ENCODE results near the gene RBAK. TPM values are rescaled to one million over a fixed set of nuclear protein-coding genes. Genes with fewer than 3 reads are reported as not detected.

Gene RBAK
- total RNA-seq, 1 experiment from 2014 or later: 14.5 TPM

- H3K36me3 Mint-ChIP-seq: peaks cover 100% of the 10 kb centered on the region
- ATAC-seq (no peak), DNase-seq (ENCODE audit: low spot score) (no peak)
- CTCF ChIA-PET: no interaction called here
- no peak overlapping the region for H3K27ac Mint-ChIP-seq
- POLR2A ChIA-PET: no interaction called here
- H3K4me1 Mint-ChIP-seq: no peaks in the 10 kb centered on the region
- no peak for TF ChIP-seq CDX4 (CRISPR knock-in tag; IDR thresholded peaks at IDR 0.05; ENCODE audit: borderline replicate concordance)
- no peak for TF ChIP-seq OVOL2 (CRISPR knock-in tag; IDR thresholded peaks at IDR 0.05; ENCODE audit: borderline replicate concordance)
- TF ChIP-seq MLX (CRISPR knock-in tag; IDR thresholded peaks at IDR 0.05): no peak
- TF ChIP-seq, protein P1, sequence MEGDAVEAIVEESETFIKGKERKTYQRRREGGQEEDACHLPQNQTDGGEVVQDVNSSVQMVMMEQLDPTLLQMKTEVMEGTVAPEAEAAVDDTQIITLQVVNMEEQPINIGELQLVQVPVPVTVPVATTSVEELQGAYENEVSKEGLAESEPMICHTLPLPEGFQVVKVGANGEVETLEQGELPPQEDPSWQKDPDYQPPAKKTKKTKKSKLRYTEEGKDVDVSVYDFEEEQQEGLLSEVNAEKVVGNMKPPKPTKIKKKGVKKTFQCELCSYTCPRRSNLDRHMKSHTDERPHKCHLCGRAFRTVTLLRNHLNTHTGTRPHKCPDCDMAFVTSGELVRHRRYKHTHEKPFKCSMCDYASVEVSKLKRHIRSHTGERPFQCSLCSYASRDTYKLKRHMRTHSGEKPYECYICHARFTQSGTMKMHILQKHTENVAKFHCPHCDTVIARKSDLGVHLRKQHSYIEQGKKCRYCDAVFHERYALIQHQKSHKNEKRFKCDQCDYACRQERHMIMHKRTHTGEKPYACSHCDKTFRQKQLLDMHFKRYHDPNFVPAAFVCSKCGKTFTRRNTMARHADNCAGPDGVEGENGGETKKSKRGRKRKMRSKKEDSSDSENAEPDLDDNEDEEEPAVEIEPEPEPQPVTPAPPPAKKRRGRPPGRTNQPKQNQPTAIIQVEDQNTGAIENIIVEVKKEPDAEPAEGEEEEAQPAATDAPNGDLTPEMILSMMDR (IDR thresholded peaks at IDR 0.05): no peak
- no peak for TF ChIP-seq NR2C2 (CRISPR knock-in tag; IDR thresholded peaks at IDR 0.05)
- TF ChIP-seq E2F4 (CRISPR knock-in tag; IDR thresholded peaks at IDR 0.05; ENCODE audit: borderline replicate concordance, low read depth): no peak
- TF ChIP-seq ZNF396 (CRISPR knock-in tag; IDR thresholded peaks at IDR 0.05; ENCODE audit: borderline replicate concordance): no peak
- TF ChIP-seq CREM (CRISPR knock-in tag; IDR thresholded peaks at IDR 0.05): no peak
- no peak for TF ChIP-seq FOXK1 (CRISPR knock-in tag; IDR thresholded peaks at IDR 0.05)
- TF ChIP-seq CBFB (CRISPR knock-in tag; IDR thresholded peaks at IDR 0.05; ENCODE audit: low read depth): no peak
- no peak for TF ChIP-seq SP1 (CRISPR knock-in tag; conservative IDR thresholded peaks at IDR 0.05)
- peaks cover 95% of the 10 kb centered on the region for H3K9me3 Mint-ChIP-seq
- H3K27me3 Mint-ChIP-seq (ENCODE audit: low read depth): peaks cover 43% of the 10 kb centered on the region
- no peak overlapping the region for H3K4me3 Mint-ChIP-seq
Observed at GRCh38 chr7:5064391-5065106, 18.9 kb downstream of the RBAK start.

- POLR2A ChIA-PET: no interaction called here
- TF ChIP-seq ZNF317 (CRISPR knock-in tag; IDR thresholded peaks at IDR 0.05; ENCODE audit: borderline replicate concordance, low read depth) (no peak), SOX15 (CRISPR knock-in tag; IDR thresholded peaks at IDR 0.05) (no peak), JAZF1 (CRISPR knock-in tag; IDR thresholded peaks at IDR 0.05) (no peak), NR1H2 (CRISPR knock-in tag; IDR thresholded peaks at IDR 0.05) (no peak), MYBL2 (CRISPR knock-in tag; IDR thresholded peaks at IDR 0.05) (no peak), HMGXB4 (CRISPR knock-in tag; IDR thresholded peaks at IDR 0.05) (no peak), NR2C2 (CRISPR knock-in tag; IDR thresholded peaks at IDR 0.05) (no peak)
- TF ChIP-seq, protein P1 (IDR thresholded peaks at IDR 0.05): no peak
- TF ChIP-seq, protein P2, sequence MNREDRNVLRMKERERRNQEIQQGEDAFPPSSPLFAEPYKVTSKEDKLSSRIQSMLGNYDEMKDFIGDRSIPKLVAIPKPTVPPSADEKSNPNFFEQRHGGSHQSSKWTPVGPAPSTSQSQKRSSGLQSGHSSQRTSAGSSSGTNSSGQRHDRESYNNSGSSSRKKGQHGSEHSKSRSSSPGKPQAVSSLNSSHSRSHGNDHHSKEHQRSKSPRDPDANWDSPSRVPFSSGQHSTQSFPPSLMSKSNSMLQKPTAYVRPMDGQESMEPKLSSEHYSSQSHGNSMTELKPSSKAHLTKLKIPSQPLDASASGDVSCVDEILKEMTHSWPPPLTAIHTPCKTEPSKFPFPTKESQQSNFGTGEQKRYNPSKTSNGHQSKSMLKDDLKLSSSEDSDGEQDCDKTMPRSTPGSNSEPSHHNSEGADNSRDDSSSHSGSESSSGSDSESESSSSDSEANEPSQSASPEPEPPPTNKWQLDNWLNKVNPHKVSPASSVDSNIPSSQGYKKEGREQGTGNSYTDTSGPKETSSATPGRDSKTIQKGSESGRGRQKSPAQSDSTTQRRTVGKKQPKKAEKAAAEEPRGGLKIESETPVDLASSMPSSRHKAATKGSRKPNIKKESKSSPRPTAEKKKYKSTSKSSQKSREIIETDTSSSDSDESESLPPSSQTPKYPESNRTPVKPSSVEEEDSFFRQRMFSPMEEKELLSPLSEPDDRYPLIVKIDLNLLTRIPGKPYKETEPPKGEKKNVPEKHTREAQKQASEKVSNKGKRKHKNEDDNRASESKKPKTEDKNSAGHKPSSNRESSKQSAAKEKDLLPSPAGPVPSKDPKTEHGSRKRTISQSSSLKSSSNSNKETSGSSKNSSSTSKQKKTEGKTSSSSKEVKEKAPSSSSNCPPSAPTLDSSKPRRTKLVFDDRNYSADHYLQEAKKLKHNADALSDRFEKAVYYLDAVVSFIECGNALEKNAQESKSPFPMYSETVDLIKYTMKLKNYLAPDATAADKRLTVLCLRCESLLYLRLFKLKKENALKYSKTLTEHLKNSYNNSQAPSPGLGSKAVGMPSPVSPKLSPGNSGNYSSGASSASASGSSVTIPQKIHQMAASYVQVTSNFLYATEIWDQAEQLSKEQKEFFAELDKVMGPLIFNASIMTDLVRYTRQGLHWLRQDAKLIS (CRISPR knock-in tag; IDR thresholded peaks at IDR 0.05; ENCODE audit: borderline replicate concordance): no peak
- no peak overlapping the region for H3K27ac Mint-ChIP-seq
- H3K27me3 Mint-ChIP-seq (ENCODE audit: low read depth): peaks cover 43% of the 10 kb centered on the region
- no peak for ATAC-seq
- H3K36me3 Mint-ChIP-seq: peaks cover 100% of the 10 kb centered on the region
- no peaks in the 10 kb centered on the region for H3K4me1 Mint-ChIP-seq
- DNase-seq (ENCODE audit: low spot score): no peak
- H3K9me3 Mint-ChIP-seq: peaks cover 95% of the 10 kb centered on the region
- H3K4me3 Mint-ChIP-seq: no peak overlapping the region
- CTCF ChIA-PET: no interaction called here
Observed at GRCh38 chr7:5065107-5065407, 19.4 kb downstream of the RBAK start.
